SK-N-SH (cell line): Measurements from ENCODE around the gene KLK15.

Experiments used
- MEF2A ChIP-seq: IDR thresholded peaks from 2 replicates; pipeline ENCODE4 v1.4.0; 2012; ENCODE audit warnings: low read depth, borderline replicate concordance
- NFIC ChIP-seq: IDR thresholded peaks from 2 replicates; pipeline ENCODE4 v1.4.0; 2012; ENCODE audit warnings: borderline replicate concordance
- NRF1 ChIP-seq: IDR thresholded peaks from 2 replicates; pipeline ENCODE4 v1.6.1; 2012; ENCODE audit warnings: low read depth, mild to moderate bottlenecking, low read length
- RCOR1 ChIP-seq: fragments of 150-350 bp; IDR thresholded peaks from 2 replicates; pipeline ENCODE4 v1.6.1; 2017; ENCODE audit warnings: antibody characterized with exemption, low read length
- TAF1 ChIP-seq: IDR thresholded peaks from 2 replicates; pipeline ENCODE4 v1.6.1; 2012; ENCODE audit warnings: low read depth, mild to moderate bottlenecking, low read length, moderate library complexity, borderline replicate concordance
- ZBTB33 ChIP-seq: IDR thresholded peaks from 2 replicates; pipeline ENCODE4 v1.4.0; 2012; ENCODE audit warnings: low read depth, borderline replicate concordance
- TF ChIP-seq, protein P1 (sequence below): fragments of 200-600 bp; sonication (generic); IDR thresholded peaks from 2 replicates; pipeline ENCODE4 v1.6.1; 2017; ENCODE audit warnings: antibody characterized with exemption, mild to moderate bottlenecking, moderate library complexity
- TF ChIP-seq, protein P2 (sequence below): IDR thresholded peaks from 2 replicates; pipeline ENCODE4; 2012

- TF ChIP-seq NRF1 = no peak
- TF ChIP-seq TAF1 = no peak
- no peak for TF ChIP-seq RCOR1
- TF ChIP-seq, protein P1, sequence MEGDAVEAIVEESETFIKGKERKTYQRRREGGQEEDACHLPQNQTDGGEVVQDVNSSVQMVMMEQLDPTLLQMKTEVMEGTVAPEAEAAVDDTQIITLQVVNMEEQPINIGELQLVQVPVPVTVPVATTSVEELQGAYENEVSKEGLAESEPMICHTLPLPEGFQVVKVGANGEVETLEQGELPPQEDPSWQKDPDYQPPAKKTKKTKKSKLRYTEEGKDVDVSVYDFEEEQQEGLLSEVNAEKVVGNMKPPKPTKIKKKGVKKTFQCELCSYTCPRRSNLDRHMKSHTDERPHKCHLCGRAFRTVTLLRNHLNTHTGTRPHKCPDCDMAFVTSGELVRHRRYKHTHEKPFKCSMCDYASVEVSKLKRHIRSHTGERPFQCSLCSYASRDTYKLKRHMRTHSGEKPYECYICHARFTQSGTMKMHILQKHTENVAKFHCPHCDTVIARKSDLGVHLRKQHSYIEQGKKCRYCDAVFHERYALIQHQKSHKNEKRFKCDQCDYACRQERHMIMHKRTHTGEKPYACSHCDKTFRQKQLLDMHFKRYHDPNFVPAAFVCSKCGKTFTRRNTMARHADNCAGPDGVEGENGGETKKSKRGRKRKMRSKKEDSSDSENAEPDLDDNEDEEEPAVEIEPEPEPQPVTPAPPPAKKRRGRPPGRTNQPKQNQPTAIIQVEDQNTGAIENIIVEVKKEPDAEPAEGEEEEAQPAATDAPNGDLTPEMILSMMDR = no peak
- TF ChIP-seq MEF2A = no peak
- TF ChIP-seq, protein P2, sequence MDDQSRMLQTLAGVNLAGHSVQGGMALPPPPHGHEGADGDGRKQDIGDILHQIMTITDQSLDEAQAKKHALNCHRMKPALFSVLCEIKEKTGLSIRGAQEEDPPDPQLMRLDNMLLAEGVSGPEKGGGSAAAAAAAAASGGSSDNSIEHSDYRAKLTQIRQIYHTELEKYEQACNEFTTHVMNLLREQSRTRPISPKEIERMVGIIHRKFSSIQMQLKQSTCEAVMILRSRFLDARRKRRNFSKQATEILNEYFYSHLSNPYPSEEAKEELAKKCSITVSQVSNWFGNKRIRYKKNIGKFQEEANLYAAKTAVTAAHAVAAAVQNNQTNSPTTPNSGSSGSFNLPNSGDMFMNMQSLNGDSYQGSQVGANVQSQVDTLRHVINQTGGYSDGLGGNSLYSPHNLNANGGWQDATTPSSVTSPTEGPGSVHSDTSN = no peak
- TF ChIP-seq ZBTB33 = no peak
- TF ChIP-seq NFIC = no peak
These were observed 56.1 kb downstream of the KLK15 start for GRCh38 chr19:50777261-50777660.
